GM18507 (cell line): ENCODE measurements around the gene RPL38.

Experiments used
- DNase-seq: peaks from one replicate; pipeline ENCODE4 v3.0.0; 2011; ENCODE audit warnings: low read depth; ENCODE audit not compliant: insufficient read length; ENCODE audit errors: extremely low spot score
- FAIRE-seq: peaks from 2 replicates; lab custom pipeline; 2011; peaks lifted over from hg19 to GRCh38; lab: Jason Lieb, UNC

The RPL38 gene

DNA sequence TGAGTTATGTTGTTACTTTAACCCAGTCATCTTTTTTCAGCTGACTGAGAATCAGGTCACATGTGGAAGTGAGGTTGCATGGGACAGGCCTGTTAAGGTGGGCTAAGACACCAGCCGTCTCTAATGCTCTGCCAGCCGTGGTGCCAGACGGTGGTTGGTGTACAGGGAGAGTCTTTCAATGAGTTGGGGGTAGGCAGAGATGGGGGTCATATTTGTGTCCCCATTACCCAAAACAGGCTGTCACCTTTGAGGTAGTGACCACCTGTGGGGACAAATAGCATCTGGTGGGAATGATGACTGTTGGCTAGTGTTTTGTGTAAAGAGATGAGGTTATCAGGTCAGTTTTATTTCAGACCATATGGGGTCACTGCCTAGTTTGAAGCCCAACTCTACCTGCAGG lies 1.8 kb downstream of the RPL38 start:
- DNase-seq (no peak), FAIRE-seq (no peak)

DNA sequence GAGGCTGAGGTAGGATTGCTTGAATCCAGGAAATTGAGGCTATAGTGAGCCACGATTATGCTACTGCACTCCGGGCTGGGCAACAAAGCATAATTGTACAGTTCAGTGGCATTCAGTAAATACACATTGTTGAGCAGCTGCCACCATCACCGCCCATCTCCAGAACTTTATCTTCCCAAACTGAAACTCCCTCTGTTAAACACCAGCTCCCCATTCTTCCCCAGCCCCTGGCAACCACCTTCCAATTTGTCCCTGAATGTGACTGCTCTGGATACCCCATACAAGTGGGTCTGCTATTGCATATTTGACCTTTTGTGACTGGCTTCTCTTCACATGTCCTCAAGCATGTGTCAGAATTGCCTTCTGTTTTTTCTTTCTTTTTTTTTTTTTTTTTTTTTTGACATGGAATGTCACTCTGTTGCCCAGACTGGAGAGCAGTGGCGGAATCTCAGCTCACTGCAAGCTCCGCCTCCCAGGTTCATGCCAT lies 2.9 kb downstream of the RPL38 start:
- no peak for DNase-seq

DNA sequence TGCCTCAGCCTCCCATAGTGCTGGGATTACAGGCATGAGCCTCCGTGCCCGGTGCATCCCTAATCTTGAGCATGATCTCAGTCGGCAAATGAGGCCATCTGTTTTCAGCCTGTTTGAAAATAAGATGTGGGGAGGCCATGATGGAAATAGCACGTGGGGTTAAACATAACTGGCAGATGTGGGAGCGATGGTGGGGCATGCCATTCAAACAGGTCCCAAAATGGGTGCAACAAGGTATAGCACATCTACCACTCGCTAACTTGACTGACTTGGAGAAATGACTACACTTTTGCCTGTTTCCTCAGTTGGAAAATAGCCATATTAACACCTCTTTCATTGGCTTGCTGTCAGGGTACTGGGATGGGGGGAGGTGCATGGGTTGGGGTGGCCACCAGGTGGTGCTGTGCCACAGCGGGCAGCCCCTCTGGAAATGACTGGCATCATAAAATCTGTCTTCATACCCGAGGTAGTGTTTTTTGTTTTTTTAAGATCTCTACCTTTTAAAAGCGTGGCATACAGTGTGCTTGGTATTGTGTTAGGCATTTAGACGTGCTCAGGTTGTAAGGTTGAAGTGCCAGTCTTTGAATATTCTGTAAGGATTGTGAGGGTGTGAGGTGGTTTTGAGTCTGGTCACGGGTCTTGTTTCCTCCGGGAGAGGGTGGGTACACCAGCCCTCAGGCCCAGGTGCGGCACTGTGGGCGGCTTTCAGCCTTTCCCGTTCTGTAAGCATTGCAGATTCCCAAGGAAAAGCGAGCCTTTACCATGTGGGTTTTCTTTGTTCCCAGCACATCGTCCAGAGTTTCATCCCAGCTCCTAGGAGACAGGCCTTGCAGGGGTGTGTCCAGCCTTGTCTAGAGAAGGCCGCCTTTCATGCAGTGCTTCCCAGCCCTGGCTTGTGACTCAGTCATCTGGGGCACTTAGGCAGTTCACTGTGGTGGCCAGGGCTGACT lies 7.0 kb downstream of the RPL38 start:
- FAIRE-seq (peak; percentile 70), DNase-seq (no peak)

More for the DNA sequence above, 2.9 kb downstream of the RPL38 start:
- no peak for FAIRE-seq

DNA sequence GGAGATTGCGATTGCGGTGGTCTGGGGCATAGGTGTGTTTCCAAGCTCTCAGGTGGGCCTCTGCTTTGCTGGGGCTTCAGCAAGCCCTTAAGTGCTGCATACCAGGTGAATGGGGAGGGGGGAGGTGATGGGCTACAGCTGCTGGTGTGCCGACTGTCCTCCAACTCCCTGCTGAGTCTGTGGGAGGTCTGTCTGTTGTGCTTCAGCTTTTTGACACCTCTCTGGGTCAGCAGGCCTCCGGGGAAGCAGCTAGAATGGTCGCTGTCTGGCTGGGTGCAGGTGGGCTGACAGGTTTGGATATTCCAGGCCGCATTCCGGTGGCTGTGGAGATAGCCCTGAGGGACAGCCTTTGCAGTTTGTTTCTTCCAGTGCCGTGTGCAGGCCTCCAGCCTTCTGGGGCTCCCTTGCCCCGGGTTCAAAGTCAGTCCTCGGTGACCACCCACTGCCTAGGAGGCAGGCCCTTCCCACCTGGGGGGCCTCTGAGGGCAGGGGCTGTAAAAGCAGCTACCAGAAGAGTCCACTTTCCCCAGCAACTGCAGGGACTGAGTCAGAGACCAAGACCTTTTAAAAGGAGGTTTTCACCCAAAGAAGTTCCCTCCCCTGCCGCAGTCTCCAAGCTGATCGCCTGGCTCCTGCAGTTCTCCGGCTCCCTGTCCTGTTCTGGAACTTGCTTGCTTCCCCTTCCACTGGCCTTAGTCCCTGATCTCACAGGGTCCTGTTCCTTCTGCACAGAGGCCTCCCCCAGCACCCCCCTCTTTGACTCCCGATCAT lies 7.8 kb downstream of the RPL38 start:
- FAIRE-seq (no peak), DNase-seq (no peak)

DNA sequence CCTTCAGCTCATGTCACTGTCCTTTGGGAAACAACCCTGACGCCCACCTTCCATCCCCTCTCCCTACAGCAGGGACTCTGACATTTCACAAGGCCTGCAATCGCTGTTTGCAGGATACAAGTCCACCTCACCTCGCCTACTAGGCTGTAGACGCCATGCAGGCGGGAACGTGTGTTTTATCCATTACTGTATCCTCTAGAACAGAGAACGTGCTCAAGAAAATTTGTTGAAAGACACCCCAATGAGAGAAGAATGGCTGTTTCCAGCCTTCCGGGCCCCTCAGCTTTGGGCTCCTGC lies 8.4 kb downstream of the RPL38 start:
- FAIRE-seq = no peak
- DNase-seq = no peak

DNA sequence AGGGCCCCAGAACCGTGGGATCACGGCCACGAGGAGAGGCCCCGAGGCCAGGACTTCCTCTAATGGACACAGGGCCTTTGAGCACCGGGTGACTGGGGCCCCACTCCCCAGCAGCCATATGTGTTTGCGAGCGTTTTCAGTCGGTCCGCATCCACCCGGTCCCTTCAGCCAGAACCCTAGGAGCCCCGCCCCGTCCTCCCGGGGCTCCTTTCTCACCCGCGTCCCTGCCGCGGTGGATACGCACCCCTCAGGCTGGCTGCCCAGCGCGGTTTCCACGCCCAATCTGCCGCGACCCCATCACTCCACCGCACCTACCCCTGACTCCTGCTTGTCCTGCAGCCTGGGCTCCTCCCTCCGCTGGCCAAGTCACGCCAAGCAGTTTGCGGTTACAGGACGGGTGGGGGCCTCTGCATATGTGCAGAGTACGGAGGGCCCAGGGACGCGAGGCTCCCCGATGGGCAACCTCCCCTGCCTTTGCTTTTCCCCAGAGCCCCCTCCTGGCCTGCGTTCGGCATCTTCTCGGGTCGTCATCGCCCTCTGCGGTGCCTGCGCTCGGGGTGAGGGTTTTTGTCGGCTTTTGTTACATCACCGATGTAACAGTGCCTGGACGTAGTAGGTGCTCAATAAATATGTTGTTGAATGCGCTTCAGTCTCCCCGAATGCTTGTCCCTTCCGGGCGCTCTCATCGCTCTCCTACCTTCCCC lies 8.9 kb downstream of the RPL38 start:
- no peak for FAIRE-seq
- DNase-seq = no peak

DNA sequence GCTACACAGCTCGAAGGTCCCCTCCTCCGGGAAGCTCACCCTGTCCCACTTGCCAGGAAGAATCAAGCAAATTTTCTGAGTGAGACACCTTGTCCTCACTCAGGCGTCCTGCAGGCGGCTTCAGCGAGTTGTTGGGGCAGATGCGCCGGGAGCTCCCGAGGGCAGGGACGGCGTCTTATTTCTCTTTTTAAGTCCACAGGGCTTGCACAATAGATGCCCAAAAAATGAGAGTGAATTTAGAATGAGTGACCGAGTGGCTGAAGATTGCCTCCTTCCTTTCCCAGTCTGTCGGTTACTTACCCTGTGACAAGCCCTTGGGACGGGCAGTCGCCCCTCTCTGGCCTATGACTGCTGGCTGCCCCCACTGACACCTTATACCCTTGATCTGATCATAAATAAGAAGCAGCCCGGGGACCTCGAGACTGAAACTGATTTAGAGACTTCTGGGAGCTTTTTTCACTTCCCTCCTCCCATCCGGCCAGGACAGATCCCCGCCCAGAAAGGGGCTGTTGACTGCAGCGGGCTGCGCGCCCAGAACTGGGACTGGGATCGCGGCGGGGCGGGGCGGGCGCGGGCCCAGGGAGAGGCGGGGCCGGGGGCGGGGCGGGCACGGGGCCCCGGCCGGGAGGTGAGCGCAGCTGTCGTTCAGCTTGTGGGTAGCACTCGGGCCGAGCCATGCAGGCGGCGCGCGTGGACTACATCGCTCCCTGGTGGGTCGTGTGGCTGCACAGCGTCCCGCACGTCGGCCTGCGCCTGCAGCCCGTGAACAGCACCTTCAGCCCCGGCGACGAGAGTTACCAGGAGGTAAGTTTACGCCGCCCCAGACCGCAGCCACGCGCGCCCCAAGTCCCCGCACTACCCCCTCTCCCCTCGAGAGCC lies 9.7 kb downstream of the RPL38 start, which contains the start of gene TTYH2:
Gene TTYH2, plus strand, starts transcription at position 659 of the 879 bp plus-strand sequence. Its CDS starts 17 bp downstream, at position 676.
- DNase-seq (peak; percentile 67), FAIRE-seq (peak; percentile 78)

DNA sequence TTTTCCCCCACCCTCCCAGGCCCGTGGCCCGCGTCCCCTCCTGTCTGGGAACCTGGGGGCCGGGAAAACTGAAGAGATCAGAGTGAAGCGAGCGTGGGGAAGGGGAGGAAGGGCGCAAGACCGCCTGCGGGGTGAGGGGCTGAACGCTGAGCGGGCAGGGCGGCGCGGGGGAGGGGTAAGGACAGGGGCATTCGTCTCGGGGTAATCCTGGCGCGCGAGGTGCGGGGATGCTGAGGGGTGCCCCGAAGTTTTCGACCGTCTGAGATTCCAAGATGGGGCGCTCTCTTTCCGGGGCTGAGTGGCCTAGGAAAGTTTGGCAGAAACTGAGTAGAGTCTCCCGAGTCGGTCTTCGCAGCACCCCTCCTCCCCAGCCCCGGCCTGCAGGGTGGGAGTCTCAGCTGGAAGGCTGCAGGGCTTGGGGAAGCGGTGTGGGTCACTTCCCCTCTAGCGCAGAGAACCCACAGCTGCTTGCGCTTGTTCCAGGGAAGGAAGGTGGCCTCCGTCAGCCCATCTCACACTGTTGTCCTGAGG lies 10.4 kb downstream of the RPL38 start:
- DNase-seq (no peak), FAIRE-seq (peak; percentile 12)

DNA sequence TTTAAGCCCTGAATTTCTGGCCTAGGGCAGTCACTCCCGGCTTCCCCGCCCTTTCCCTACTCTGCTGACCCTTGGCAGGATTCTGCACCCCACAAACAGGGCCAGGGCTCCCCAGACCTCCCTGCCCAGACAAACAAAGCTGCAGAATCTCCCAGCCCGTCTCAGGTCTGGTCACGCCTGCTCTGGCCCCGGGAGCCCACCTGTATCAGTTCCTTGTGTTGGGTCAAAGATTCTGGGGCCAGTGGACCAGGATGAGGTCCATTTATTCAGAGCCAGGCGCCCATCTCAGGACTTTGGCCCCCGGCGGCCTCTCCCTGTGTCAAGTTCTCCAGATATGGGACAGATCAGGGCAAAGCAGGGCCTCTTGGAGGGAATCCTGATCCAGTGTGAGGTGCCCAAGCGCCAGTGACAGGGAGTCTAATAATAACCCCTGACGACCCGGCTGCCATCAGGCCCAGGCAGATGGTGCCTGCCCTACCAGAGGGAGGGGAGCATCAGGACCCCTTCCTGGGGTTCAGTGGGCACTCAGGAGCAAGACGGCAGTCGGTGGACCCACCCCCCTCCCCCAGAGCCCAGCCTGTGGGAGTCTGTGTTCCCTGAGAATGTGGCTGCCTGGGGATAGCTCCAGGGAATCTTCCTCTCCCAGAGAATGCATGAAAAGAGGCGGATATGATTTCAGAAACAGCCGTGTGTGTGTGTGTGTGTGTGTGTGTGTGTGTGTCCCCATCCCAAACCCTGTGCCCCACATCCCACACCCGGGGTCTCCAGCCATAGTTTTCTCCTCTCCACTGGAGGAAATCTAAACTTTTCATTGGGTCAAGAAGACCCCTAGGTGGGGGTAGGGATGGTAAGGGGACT lies 11.2 kb downstream of the RPL38 start:
- no peak for DNase-seq
- no peak for FAIRE-seq

DNA sequence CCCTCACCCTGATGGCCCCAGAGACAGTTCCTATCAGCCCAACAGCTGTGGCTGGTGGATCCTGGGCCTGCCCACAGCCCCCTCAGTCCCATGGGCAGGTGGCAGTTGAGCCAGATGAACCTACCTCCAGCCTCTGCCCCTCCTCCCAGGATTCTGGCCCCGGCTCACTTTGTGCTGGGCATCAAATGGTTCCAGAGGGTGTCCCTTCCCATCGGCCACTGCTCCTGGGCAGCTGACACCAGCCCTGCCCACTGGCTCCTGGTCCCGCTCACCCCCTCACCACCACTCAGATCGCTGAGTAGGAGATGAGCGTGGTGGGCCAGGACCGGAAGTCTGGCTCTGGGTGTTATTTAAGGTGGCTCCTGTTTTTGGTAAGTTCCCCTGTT lies 11.9 kb downstream of the RPL38 start:
- DNase-seq (no peak), FAIRE-seq (no peak)

DNA sequence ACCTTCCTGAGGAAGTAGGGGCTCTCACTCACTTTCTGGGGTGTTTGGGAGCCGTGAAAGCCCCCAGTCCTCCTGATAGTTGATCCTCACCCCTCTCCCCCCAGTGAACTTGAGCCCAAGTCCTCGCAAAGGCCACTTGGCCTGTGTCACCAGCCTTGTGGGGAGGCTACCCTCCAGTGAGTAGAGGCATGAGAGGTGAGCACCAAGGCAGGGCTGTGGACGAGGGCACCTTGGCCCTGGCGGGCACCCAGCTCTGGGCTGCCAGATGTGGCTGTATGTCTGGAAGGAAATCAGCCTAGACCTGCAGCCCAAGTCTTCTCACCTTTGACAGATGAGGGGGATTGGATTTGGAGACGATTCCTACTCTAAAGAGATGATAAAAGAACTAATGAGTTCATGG lies 13.0 kb downstream of the RPL38 start:
- no peak for DNase-seq
- no peak for FAIRE-seq

DNA sequence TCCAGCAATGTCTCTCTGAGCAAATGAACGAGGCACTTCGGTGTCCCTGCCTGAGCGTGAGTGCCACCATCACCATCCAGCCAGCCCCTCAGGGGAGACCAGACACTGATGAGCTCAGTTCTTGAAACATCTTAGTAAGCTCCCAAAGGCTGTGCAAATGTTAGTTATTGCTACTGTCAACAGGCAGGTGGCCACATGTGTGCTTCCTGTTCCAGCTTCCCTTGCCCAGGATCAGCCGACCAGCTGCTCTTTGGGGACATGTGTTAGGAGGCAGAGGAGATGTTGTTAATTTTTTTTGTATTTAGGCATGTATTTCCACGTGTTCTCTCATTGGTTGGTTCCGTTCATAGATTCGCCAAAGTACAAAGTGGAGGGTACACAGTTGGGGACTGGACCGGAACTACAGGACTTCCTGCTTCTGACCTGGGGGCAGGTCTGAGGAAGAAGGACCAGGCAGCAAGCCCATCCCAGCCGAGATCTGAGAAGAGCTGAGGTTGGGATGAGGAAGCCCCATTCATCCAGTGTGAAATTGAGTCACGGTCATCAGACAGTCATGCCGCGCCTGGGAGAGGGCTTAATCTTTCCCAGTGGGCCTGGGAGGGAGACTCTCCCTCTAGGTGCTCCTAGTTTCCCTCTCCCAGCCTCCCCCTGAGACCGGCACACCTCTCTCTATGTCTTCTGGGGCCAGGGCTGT lies 13.7 kb downstream of the RPL38 start:
- no peak for DNase-seq

DNA sequence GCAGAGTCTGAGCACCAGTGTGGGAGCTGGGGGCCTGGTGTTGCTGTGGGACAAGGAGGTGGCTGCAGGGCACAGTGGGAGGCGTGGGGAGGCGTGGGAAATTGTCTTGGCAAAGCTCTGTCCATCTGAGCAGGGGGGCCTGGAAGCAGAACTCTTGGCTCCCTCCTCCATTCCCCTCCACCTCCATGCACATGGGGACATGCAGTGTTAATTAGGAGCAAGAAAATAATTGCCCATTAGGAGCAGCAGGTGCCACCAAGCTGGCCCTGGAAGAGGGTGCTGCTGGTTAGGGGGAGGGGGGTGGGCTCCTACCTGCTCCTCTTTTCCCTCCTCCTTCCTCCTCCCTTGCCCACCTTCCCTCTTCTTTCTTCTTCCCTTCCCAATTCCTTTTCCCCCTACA lies 14.4 kb downstream of the RPL38 start:
- no peak for DNase-seq
- FAIRE-seq = no peak

More for the DNA sequence above, 13.7 kb downstream of the RPL38 start:
- FAIRE-seq = no peak

DNA sequence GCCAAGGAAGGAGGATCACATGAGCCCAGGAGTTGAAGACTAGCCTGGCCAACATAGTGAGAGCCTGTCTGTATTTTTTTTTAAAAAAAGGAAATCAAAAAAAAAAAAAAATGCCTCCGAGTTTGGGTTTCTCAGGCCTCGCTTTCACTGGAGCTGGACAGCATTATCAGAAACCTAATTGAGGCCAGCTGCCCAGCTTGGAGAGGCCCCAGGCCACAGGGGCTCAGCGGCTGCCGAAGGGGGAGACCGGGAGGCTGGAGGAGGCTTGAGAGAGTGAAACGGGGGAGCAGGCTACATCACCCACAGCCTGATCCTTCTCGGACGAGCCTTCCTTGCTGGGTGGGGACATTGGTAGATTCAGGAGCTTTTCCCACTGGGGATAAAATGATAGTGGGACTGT lies 15.0 kb downstream of the RPL38 start:
- FAIRE-seq = no peak
- DNase-seq = no peak

DNA sequence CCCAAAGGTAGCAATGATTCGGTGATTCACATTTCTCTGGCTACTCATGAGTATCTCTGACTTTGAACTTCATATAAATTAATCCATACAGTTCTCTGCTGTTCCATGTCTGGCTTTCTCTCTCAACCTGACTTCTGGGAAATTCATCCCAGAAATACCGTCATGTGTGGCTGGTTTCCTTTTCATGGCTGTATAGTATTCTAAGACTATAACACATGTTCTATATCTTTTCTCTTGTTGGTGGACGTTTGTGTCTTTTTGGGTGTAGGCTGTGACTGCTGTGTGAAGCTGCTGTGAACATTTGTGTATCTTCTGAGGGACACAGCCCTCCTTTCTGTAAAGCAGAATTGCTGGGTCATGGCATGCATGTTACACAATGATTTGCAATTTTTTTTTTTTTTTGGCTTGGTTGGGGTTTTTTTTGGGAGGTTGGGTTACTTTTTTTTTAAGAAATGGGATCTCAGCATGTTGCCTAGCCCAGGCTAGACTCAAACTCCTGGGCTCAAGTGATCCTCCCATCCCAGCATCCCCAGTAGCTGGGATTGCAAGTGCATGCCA lies 16.2 kb downstream of the RPL38 start:
- no peak for DNase-seq

DNA sequence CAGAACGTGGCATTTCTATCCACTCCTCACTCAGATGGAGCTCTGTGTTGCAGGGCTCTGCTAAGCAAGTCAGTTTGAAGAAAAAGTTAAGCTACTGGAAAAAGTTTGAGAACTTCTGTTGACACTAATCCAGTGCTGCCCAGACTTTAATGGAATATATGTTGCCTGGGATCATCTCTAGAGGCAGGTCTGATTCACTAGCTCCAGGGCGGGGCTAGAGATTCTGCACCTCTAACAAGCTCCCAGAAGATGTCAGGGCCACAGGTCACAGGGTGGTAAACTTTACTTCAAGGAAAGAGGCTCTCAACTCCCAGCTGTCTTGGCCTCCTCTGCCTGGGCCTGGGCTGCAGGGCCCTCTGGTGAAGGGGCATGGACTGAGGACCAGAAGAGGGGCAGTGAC lies 16.7 kb downstream of the RPL38 start:
- no peak for DNase-seq
- no peak for FAIRE-seq

More for the DNA sequence above, 16.2 kb downstream of the RPL38 start:
- FAIRE-seq = no peak
